GM18858 (cell line): ENCODE results near the gene SGCA.

Experiments
- ATAC-seq: cut with Tn5 transposase; IDR thresholded peaks from one replicate; pipeline ENCODE4 v1.9.1; 2021; ENCODE audit not compliant: unreplicated experiment

SGCA gene

DNA sequence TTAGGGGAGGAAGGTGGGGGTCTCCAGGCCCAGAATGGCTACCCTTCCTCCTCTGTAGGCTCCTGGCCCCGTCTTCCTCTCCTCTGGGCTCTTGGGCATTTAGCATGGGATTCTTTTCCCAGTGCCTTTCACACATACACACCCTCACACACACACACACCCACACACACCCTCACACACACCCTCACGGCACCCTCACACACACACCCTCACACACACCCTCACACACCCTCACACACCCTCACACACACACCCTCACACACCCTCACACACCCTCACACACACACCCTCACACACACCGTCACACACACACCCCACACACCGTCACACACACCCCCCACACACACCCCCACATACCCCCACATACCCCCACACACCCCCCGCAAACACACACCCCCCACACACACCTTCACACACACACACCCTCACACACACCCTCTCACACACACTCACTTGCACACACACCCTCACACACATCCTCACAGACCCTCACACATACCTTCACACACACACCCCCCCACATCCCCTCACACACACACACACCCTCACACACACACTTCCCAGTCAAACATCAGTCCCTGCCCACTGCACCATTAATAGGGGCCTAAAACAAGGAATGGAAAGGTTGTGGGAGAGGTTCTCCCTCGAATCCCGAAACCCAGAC lies 845 bp downstream of the SGCA start:
- no peak for ATAC-seq

GRCh38 chr17:50167371-50167770 lies 1.6 kb downstream of the SGCA start:
- ATAC-seq, result no peak

- ATAC-seq, result no peak
Observed at GRCh38 chr17:50168319-50168718, 2.5 kb downstream of the SGCA start.

DNA sequence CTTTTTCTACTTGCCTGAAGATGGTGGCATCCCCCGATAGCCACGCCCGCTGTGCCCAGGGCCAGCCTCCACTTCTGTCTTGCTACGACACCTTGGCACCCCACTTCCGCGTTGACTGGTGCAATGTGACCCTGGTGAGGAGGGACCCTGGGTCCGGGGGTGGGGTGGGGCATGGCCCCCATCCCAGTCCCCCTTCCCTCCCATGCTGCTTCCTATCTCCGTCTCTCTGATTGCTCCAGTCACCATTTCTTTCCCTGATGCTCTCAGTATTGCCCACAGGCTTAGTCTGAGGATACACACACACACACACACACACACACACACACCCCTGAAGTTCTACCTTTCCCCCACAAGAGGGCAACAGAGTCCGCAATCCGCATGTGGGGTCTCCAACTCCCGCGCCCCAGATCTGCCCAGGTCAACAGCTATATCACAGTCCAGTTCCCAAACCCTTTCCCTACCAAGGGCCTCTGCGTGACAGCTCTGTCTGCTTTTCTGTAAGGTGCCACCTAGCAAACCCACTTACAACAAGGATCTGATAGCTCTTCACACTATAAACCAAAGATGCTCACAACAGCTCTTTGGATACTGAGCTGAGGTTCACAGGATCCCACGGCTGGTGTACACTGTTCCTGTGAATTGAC lies 3.4 kb downstream of the SGCA start:
- ATAC-seq, result no peak

DNA sequence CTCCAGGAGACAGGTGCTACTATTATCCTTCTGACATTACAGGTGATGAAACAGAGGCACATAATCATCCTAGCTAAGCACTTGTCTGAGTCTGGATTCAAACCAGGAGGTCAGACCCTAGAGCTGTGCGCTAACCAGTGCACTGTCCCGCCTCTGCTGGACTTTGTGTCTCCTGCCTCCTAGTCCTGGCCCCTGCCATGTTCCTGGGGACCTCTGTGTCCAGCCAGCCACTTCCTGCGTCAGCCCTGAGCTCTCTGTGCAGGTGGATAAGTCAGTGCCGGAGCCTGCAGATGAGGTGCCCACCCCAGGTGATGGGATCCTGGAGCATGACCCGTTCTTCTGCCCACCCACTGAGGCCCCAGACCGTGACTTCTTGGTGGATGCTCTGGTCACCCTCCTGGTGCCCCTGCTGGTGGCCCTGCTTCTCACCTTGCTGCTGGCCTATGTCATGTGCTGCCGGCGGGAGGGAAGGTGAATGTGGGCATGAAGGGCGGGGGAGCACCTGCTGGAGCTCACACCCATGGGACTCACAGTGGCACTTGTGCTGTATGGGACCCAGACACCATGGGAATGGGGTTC lies 4.2 kb downstream of the SGCA start:
- ATAC-seq, result no peak

DNA sequence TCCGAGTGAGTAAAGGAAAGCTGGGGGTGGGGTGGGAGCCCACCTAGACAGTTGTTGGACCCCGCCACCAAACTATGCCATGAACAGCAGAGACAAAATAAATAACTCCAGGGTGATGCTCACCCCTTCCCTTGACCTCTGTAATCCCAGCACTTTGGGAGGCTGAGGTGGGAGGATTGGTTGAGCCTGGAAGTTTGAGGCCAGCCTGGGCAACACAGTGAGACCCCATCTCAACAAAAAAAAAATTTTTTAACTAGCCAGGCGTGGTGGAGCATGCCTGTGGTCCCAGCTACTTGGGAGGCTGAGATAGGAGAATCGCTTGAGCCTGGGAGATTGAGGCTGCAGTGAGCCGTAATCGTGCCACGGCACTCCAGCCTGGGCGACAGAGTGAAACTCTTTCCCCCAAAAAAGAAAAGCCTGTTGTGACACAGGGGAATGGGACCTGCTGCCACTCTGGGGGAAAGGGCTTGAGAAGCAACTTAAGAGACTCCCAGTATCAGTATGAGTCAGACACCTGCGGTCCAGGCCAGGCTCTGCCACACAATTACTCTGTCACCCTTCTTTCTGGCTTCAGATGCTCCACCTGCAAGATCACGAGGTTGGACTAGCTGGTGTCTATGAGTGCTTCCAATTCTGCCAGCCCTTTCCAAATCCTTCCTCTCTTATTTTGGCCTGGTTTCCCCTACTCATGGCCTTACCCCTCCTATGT lies 5.0 kb downstream of the SGCA start:
- ATAC-seq, result peak; percentile 58

DNA sequence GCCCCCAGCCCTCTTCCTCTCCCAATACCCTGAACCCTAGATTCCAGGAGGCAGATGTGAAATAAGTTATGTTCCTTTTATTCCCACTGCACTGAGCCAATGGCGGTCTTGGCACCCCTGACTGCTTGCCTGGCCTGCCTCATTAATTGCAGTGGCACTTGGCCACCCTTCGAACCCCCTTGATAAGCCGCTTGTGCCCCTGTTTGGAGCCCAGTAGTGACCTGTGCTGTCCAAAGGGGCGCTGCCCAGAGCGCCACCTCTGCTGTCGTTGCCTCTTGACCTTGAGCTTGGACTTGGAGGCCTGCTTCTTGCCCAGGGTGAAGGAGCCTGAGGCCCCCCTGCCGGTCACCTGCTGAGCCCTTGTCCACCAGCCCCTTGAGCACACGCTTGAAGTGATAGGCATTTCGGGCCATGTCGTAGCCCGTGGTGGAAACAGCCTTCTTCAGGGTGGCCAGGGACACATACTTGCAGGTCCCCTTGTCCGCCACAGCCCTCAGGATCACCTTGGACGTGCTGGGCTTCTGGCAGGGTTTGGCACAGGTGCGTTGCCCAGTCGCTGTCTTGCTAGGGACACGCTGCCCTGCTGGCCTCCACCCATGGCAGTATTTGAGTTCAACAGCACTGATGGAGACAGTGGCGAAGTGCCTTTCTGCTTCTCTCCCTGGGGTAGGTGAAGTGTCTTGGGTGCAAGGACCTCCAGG lies 5.7 kb downstream of the SGCA start:
- ATAC-seq, result no peak

DNA sequence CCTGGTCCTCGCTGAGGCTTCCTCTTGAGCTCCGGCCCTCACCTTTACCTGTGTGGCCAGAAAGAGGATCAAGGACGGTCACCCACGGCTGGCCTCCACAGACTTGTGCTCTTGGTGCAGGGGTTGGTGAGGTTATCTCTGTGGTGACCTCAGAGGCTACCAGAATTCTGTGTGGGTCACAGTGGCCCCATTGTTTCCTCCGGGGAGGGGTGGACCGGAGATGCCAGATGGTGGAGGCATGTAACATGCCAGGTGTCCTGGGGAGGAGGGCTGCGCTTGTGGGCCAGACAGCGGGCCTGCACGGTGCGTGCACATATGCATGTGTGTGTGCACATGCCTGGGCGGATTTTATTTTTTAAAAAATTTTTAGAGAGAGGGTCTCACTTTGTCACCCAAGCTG lies 6.3 kb downstream of the SGCA start:
- ATAC-seq, result no peak

GRCh38 chr17:50172936-50173334 lies 7.1 kb downstream of the SGCA start:
- ATAC-seq, result no peak

DNA sequence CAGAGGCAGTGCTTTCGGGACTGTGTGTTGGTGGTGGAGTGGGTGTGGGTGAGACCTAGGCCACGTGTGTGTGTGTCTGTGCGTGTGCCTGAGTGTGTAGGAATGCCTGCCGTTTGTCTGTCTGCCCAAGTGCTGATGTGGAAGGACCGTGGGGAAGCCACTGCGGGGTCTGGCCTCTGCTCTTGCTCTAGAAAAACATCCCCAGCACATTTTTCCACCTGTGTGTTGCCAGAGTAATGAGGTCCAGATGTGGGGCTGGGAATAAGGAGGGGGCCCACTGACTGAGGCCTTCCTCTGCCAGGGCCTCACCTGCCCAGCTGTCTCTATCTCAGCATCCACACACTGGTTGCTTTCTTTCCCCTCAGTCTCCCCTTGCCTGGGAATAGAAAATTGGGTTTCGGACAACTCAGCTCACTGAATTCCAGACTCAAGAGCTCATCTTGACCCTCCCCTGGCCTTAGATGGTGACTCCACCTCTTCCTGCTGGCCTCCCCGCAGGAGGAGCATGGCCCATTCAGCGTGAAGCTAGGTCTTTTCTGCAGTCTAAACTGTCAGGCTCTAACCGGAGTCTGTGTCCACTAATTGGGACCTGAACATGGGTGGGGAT lies 7.6 kb downstream of the SGCA start:
- no peak for ATAC-seq

DNA sequence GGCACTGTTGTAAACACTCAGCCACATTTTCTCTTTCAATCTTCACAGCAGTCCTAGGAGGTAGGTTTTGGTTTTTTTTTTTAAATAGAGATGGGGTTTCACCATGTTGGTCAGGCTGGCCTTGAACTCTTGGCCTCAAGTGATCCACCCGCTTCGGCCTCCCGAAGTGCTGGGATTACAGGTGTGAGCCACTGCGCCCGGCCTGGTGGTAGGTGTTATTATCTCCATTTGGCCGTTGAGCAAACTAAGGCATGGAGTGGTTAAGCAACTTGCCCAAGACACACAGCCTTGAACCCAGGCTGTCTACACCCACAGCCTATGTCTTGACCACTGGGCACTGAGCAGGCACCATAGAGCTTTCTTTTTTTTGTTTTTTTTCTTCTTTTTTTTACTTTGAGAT lies 8.6 kb downstream of the SGCA start:
- no peak for ATAC-seq

DNA sequence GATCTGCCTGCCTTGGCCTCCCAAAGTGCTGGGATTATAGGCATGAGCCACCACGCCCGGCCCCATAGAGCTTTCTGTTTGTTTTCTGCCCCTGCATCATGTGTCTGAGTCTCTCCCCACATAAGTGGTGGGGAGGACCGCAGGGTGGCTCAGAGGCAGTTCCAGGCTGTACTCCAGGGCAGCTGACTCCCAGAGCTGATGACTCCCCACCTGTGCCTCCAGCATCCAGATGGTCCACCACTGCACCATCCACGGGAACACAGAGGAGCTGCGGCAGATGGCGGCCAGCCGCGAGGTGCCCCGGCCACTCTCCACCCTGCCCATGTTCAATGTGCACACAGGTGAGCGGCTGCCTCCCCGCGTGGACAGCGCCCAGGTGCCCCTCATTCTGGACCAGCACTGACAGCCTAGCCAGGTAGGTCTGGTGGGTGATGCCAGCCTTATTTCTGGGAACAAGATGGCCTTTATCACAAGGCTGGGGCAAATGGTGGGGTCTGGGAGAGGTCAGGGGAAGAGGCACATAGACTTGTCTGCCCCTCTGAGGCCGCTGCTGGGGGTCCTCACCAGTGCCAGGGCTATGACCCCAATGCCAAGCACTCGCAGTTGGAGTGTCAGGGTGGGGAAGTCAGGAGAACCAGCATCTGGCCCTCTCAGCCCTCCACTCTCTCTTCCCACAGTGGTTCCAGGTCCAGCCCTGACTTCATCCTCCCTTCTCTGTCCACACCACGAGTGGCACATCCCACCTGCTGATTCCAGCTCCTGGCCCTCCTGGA lies 9.4 kb downstream of the SGCA start:
- ATAC-seq, result no peak

GRCh38 chr17:50176559-50177357 lies 11.0 kb downstream of the SGCA start:
- ATAC-seq, result no peak

- no peak for ATAC-seq
Observed at GRCh38 chr17:50177476-50177875, 11.7 kb downstream of the SGCA start.

GRCh38 chr17:50177983-50178834 lies 12.4 kb downstream of the SGCA start:
- ATAC-seq, result no peak

DNA sequence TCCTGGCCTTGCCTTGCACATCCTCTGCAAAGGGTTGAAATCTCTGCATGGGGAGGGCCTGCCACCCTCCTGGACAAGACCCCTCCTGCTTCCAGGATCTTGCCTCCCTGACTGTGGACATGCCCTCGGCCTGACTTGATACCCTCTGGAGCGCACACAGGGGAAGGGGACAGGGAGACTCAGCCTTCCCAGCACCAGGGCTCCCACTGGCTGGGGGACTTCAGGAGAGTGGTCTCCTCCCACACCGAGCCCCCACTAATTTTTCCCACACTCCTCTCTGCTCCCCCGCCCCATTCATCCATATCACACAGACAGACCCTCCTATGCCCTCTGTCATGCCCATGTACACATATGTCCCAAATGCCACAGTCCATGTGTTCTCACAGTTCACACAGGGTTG lies 14.3 kb downstream of the SGCA start:
- ATAC-seq, result no peak

DNA sequence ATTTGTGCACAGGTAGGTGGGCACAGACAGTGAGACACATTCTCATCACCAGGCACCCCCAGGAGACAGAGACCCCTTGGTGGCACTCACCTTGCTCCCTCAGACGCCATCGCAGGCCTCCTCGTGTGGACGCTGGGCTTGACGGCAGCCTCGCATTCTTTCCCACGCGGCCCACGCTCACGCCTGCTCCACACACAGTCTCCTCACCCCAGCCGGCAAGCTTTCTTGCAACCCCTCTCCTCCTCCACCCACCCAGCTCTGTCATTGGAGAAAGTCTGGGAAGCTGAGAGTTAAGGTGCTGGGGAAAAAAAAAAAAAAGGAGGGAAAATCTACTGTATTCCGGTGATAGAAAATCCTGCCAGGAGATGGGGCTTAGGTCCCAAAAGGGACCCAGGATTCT lies 14.8 kb downstream of the SGCA start:
- no peak for ATAC-seq

DNA sequence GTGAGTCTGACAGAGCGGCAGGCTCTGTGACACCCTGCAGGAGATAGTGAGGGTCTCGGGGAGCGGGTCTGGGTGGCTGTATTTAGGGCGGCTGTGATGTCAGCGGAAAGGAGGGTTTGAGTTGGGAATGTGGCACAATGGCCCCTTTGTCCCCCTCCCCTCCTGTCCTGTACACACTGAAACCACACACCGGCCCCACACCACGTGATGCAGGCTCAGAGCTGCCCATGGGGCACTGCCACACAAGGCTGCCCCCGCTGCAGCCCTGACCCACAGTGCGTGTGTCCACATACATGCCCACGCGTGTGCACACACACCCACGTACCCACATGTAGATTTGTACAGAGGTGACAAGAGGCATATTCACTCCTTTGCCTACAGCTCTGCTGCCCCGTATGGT lies 15.3 kb downstream of the SGCA start:
- ATAC-seq, result no peak
